Measurements from ENCODE around the gene SHC2. TPM values are rescaled to one million over a fixed set of nuclear protein-coding genes. Genes with fewer than 3 reads are reported as not detected.

Gene SHC2
- total RNA-seq, 1 experiment from 2014 or later: 1.1 TPM

GRCh38 chr19:463483-464207 lies 2.8 kb upstream of the SHC2 start:
- Histone ChIP-seq H3K36me3 (ENCODE audit: insufficient read depth, low read length, poor library complexity, severe bottlenecking) (no peaks in the 10 kb centered on the region), H3K27me3 (replicated peaks; ENCODE audit: insufficient read depth, low read depth, low read length, poor library complexity) (peaks cover 24% of the 10 kb centered on the region), H3K27ac (ENCODE audit: low read depth, low read length, poor library complexity, severe bottlenecking) (no peak overlapping the region), H3K9me3 (ENCODE audit: low read depth, low read length, poor library complexity, severe bottlenecking) (no peaks in the 10 kb centered on the region), H3K4me3 (ENCODE audit: low read depth, low read length, poor library complexity, severe bottlenecking) (no peak overlapping the region), H3K4me1 (ENCODE audit: insufficient read depth, low read length, poor library complexity, severe bottlenecking) (no peaks in the 10 kb centered on the region)
- intact Hi-C loops (cut with micrococcal nuclease; ENCODE audit: unreplicated experiment): no loop called here
- no peak for TF ChIP-seq CTCF (conservative IDR thresholded peaks at IDR 0.05; ENCODE audit: low read depth, low read length)
- no peak for TF ChIP-seq EZH2 (IDR thresholded peaks at IDR 0.05; ENCODE audit: borderline replicate concordance, low read depth, low read length, poor library complexity, severe bottlenecking)
- ChIA-PET CTCF (no interaction called here), POLR2A (ENCODE audit: low non-redundant PET) (no interaction called here)
- no peak for DNase-seq (ENCODE audit: low spot score)
- no TSS peak for BruUV-seq (replicated peaks)

GRCh38 chr19:461721-462551 lies 1.1 kb upstream of the SHC2 start:
- no peaks in the 10 kb centered on the region for H3K36me3 ChIP-seq (ENCODE audit: insufficient read depth, low read length, poor library complexity, severe bottlenecking)
- peaks cover 24% of the 10 kb centered on the region for H3K27me3 ChIP-seq (replicated peaks; ENCODE audit: insufficient read depth, low read depth, low read length, poor library complexity)
- no TSS peak for BruUV-seq (replicated peaks)
- no peak overlapping the region for H3K27ac ChIP-seq (ENCODE audit: low read depth, low read length, poor library complexity, severe bottlenecking)
- TF ChIP-seq EZH2 (IDR thresholded peaks at IDR 0.05; ENCODE audit: borderline replicate concordance, low read depth, low read length, poor library complexity, severe bottlenecking): peak; percentile 77
- TF ChIP-seq CTCF (conservative IDR thresholded peaks at IDR 0.05; ENCODE audit: low read depth, low read length): no peak
- no peak overlapping the region for H3K4me3 ChIP-seq (ENCODE audit: low read depth, low read length, poor library complexity, severe bottlenecking)
- no peak for DNase-seq (ENCODE audit: low spot score)
- ChIA-PET CTCF (interaction anchor here (0.6 kb wide), 1 partner anchor 118 kb away, joined by 3 read pairs; no protein-coding TSS in a partner anchor), POLR2A (ENCODE audit: low non-redundant PET) (no interaction called here)
- H3K4me1 ChIP-seq (ENCODE audit: insufficient read depth, low read length, poor library complexity, severe bottlenecking): no peaks in the 10 kb centered on the region
- intact Hi-C loops (cut with micrococcal nuclease; ENCODE audit: unreplicated experiment): no loop called here
- H3K9me3 ChIP-seq (ENCODE audit: low read depth, low read length, poor library complexity, severe bottlenecking): no peaks in the 10 kb centered on the region

GRCh38 chr19:459724-460511 lies 915 bp downstream of the SHC2 start:
- no TSS peak for BruUV-seq (replicated peaks)
- ChIA-PET POLR2A (ENCODE audit: low non-redundant PET) (no interaction called here), CTCF (no interaction called here)
- peak; percentile 35 for DNase-seq (ENCODE audit: low spot score)
- no peaks in the 10 kb centered on the region for H3K9me3 ChIP-seq (ENCODE audit: low read depth, low read length, poor library complexity, severe bottlenecking)
- no peaks in the 10 kb centered on the region for H3K36me3 ChIP-seq (ENCODE audit: insufficient read depth, low read length, poor library complexity, severe bottlenecking)
- TF ChIP-seq CTCF (conservative IDR thresholded peaks at IDR 0.05; ENCODE audit: low read depth, low read length) (no peak), EZH2 (IDR thresholded peaks at IDR 0.05; ENCODE audit: borderline replicate concordance, low read depth, low read length, poor library complexity, severe bottlenecking) (no peak)
- H3K27ac ChIP-seq (ENCODE audit: low read depth, low read length, poor library complexity, severe bottlenecking): no peak overlapping the region
- H3K4me3 ChIP-seq (ENCODE audit: low read depth, low read length, poor library complexity, severe bottlenecking): peak overlapping the region; percentile 48
- no peaks in the 10 kb centered on the region for H3K4me1 ChIP-seq (ENCODE audit: insufficient read depth, low read length, poor library complexity, severe bottlenecking)
- intact Hi-C loops (cut with micrococcal nuclease; ENCODE audit: unreplicated experiment): no loop called here
- peaks cover 24% of the 10 kb centered on the region for H3K27me3 ChIP-seq (replicated peaks; ENCODE audit: insufficient read depth, low read depth, low read length, poor library complexity)
